HepG2 (cell line): ENCODE data around the gene BIRC7. TPM values are rescaled to one million over a fixed set of nuclear protein-coding genes. Genes with fewer than 3 reads are reported as not detected.

Source experiments
- ATAC-seq: fragments of 200-7000 bp; cut with Tn5 transposase; 3 replicates; pipeline ENCODE4 v1.9.1; 2020; ENCODE audit warnings: mild to moderate bottlenecking, moderate library complexity
- BruUV-seq: library from RNA; stranded (reverse); fragments of 400-500 nt; replicated peaks from 2 replicates; lab custom pipeline; 2021; lab: Mats Ljungman, UMichigan
- CTCF ChIA-PET: fragments of 300-600 bp; formaldehyde crosslinking; extraction: SDS; loops from one replicate; lab custom pipeline; 2021; ENCODE audit warnings: low total read pairs, inconsistent platforms, low intra/inter-chr PET ratio; lab: Yijun Ruan, JAX
- POLR2A ChIA-PET: fragments of 350-600 bp; sonication (Branson Sonifier 250); formaldehyde crosslinking; loops from one replicate; lab custom pipeline; 2020; ENCODE audit warnings: antibody characterized with exemption, inconsistent platforms; lab: Yijun Ruan, JAX
- DNase-seq: peaks from one replicate; pipeline ENCODE4 v3.0.0-alpha.2; 2015; ENCODE audit warnings: low spot score
- FAIRE-seq: peaks from 3 replicates; lab custom pipeline; 2011; peaks lifted over from hg19 to GRCh38; lab: Jason Lieb, UNC
- H2AFZ ChIP-seq: one replicate; pipeline ENCODE4 v1.6.1; 2011; ENCODE audit warnings: low read length, inconsistent platforms
- H3K27ac ChIP-seq: fragments of 300-600 bp; 3 replicates; pipeline ENCODE4 v1.8.0; 2011; ENCODE audit warnings: mixed run types, mild to moderate bottlenecking, mixed read lengths, low read length, inconsistent platforms; ENCODE audit not compliant: insufficient read depth; ENCODE audit errors: extremely low read length
- H3K27me3 ChIP-seq, 2 experiments: fragments of 200-600 bp in 1 of 2; 2 replicates in 1 of 2; 3 replicates in 1 of 2; pipeline versions ENCODE4 v1.6.0 to v1.8.0; 2011; ENCODE audit warnings: low read length in 2 of 2, mild to moderate bottlenecking in 2 of 2, moderate library complexity in 2 of 2, inconsistent platforms in 1 of 2; ENCODE audit not compliant: insufficient read depth in 2 of 2, control insufficient read depth in 1 of 2
- H3K36me3 ChIP-seq, 2 experiments: fragments of 200-600 bp in 1 of 2; replicated peaks in 1 of 2; 2 replicates in 1 of 2; 3 replicates in 1 of 2; pipeline versions ENCODE4 v1.5.1 to v1.8.0; 2011; ENCODE audit warnings: low read length in 2 of 2, inconsistent platforms in 1 of 2; ENCODE audit not compliant: insufficient read depth in 2 of 2, control insufficient read depth in 1 of 2
- H3K4me1 ChIP-seq: 2 replicates; pipeline ENCODE4 v1.5.1; 2012; ENCODE audit warnings: low read length, inconsistent platforms; ENCODE audit not compliant: insufficient read depth
- H3K4me2 ChIP-seq: 2 replicates; pipeline ENCODE4 v1.6.0; 2011; ENCODE audit warnings: low read depth, low read length, inconsistent platforms
- H3K4me3 ChIP-seq, 3 experiments: fragments of 200-600 bp in 1 of 3; sonication (generic), shearing (Covaris generic) in 1 of 3; replicated peaks in 1 of 3; 2 replicates each; pipeline ENCODE4 v1.5.1; 2011 to 2016; ENCODE audit warnings: low read length in 3 of 3, inconsistent platforms in 2 of 3, low read depth in 2 of 3, mild to moderate bottlenecking in 2 of 3, control low read depth in 1 of 3, mixed read lengths in 1 of 3; ENCODE audit not compliant: insufficient read depth in 1 of 3
- H3K79me2 ChIP-seq: one replicate; pipeline ENCODE4 v1.6.1; 2011; ENCODE audit warnings: low read length, inconsistent platforms; ENCODE audit not compliant: insufficient read depth
- H3K9ac ChIP-seq: 2 replicates; pipeline ENCODE4 v1.6.0; 2011; ENCODE audit warnings: mild to moderate bottlenecking, low read depth, low read length, inconsistent platforms; ENCODE audit not compliant: insufficient read depth
- H3K9me3 ChIP-seq: 2 replicates; pipeline ENCODE4 v1.5.1; 2012; ENCODE audit warnings: mild to moderate bottlenecking, low read length
- H4K20me1 ChIP-seq: 2 replicates; pipeline ENCODE4 v1.6.0; 2011; ENCODE audit warnings: inconsistent platforms, mild to moderate bottlenecking, low read length, moderate library complexity; ENCODE audit not compliant: insufficient read depth
- AGO2 ChIP-seq: fragments of 200-400 bp; formaldehyde crosslinking; optimal IDR thresholded peaks from 2 replicates; pipeline ENCODE3; 2017; ENCODE audit warnings: mild to moderate bottlenecking, low read depth, low read length, moderate library complexity
- AHR ChIP-seq: IDR thresholded peaks from 2 replicates; pipeline ENCODE4 v1.6.1; 2018; ENCODE audit warnings: missing genetic modification reagents, missing compliant biosample characterization
- EED ChIP-seq: sonication (generic); formaldehyde crosslinking; IDR thresholded peaks from 2 replicates; pipeline ENCODE4 v1.5.0; 2020; ENCODE audit warnings: mild to moderate bottlenecking, missing genetic modification reagents
- FOXO4 ChIP-seq: sonication (generic); formaldehyde crosslinking; conservative IDR thresholded peaks from 2 replicates; pipeline ENCODE4 v1.8.1; 2023; ENCODE audit warnings: missing genetic modification reagents
- HNRNPLL ChIP-seq: fragments of 200-400 bp; formaldehyde crosslinking; IDR thresholded peaks from 2 replicates; pipeline ENCODE4 v1.6.1; 2017; ENCODE audit warnings: mild to moderate bottlenecking, low read depth, low read length; ENCODE audit not compliant: poor library complexity, severe bottlenecking
- NPAS2 ChIP-seq: sonication (generic); formaldehyde crosslinking; IDR thresholded peaks from 2 replicates; pipeline ENCODE4 v1.8.0; 2022; ENCODE audit warnings: mild to moderate bottlenecking, missing genetic modification reagents, borderline replicate concordance
- RBFOX2 ChIP-seq: fragments of 200-400 bp; formaldehyde crosslinking; IDR thresholded peaks from 2 replicates; pipeline ENCODE4 v1.6.1; 2017; ENCODE audit warnings: low read depth, mild to moderate bottlenecking, low read length
- REXO4 ChIP-seq: sonication (generic); formaldehyde crosslinking; IDR thresholded peaks from 2 replicates; pipeline ENCODE4 v1.8.0; 2022; ENCODE audit warnings: missing genetic modification reagents, mild to moderate bottlenecking, borderline replicate concordance
- TERF1 ChIP-seq: sonication (generic); formaldehyde crosslinking; IDR thresholded peaks from 2 replicates; pipeline ENCODE4 v1.8.0; 2022; ENCODE audit warnings: mild to moderate bottlenecking, missing genetic modification reagents, moderate library complexity
- XBP1 ChIP-seq: sonication (generic); formaldehyde crosslinking; IDR thresholded peaks from 2 replicates; pipeline ENCODE4 v1.5.0; 2020; ENCODE audit warnings: missing genetic modification reagents
- XRCC5 ChIP-seq: fragments of 200-400 bp; formaldehyde crosslinking; optimal IDR thresholded peaks from 2 replicates; pipeline ENCODE3; 2017; ENCODE audit warnings: mild to moderate bottlenecking, low read length
- ZNF343 ChIP-seq: sonication (generic); formaldehyde crosslinking; IDR thresholded peaks from 2 replicates; pipeline ENCODE4 v1.4.0; 2020; ENCODE audit warnings: mild to moderate bottlenecking, missing genetic modification reagents
- ZSCAN9 ChIP-seq: IDR thresholded peaks from 2 replicates; pipeline ENCODE4 v1.6.1; 2016; ENCODE audit warnings: borderline replicate concordance
- WGBS: methylation state at CpG from one replicate; pipeline ENCODE4 v1.1.6; 2017; ENCODE audit warnings: low lambda C conversion rate; 5-methylcytosine and 5-hydroxymethylcytosine counted together
- in situ Hi-C: cut with HindIII; loops from 2 replicates; pipeline ENCODE4 v1.10.0; 2017; ENCODE audit warnings: low pct_unique_long_range_greater_than_20kb; ENCODE audit not compliant: extremely low pct_ligation_motif_present
- intact Hi-C: fragments of 100-400 bp; cut with micrococcal nuclease; formaldehyde crosslinking; loops from one replicate; pipeline ENCODE4 v1.10.0; 2022; ENCODE audit not compliant: unreplicated experiment
- polyA plus RNA-seq, 8 experiments: library from polyadenylated mRNA; depleted of rRNA in 3 of 8; stranded (reverse) in 7 of 8; unstranded in 1 of 8; fragments of >200 nt; fragmentation: Illumina TruSeq in 4 of 8; extraction: Trizol in 4 of 8; gene quantifications; 2 replicates each; pipeline versions ENCODE4 v1.2.1 to v1.2.3, GENCODE V29; 2011 to 2016; ENCODE audit warnings: low read depth in 4 of 8, missing spikeins in 1 of 8, mixed read lengths in 1 of 8; ENCODE audit not compliant: insufficient read depth in 1 of 8
- total RNA-seq, 5 experiments: library from RNA; depleted of rRNA; stranded (reverse); fragments of >200 nt; fragmentation: Illumina TruSeq; extraction: Trizol; gene quantifications; 2 replicates each; pipeline ENCODE4 v1.2.3, GENCODE V29; 2016; ENCODE audit warnings: low read depth in 1 of 5

BIRC7 gene
- total and polyA plus RNA-seq, 2 of the 13 experiments (the other 11 are each of a cell fraction or from before 2014, with no cell fraction given), result 0.27 to 5.1 TPM

GRCh38 chr20:63277466-63278272 is 42.0 kb downstream of the BIRC7 start:
- Histone ChIP-seq H2AFZ (no peak overlapping the region), H3K4me1 (peaks cover 13% of the 10 kb centered on the region), H3K27ac (no peak overlapping the region), H3K9me3 (no peaks in the 10 kb centered on the region), H4K20me1 (peaks cover 33% of the 10 kb centered on the region), H3K9ac (no peak overlapping the region), H3K4me3 (no peak overlapping the region), H3K4me2 (no peak overlapping the region), H3K36me3 (peaks cover 50 to 72% of the 10 kb centered on the region in 2 experiments), H3K79me2 (peaks cover 41% of the 10 kb centered on the region), H3K27me3 (no peaks in the 10 kb centered on the region; a peak in 1 of 5 replicates)
- no TSS peak for BruUV-seq
- FAIRE-seq (no peak), ATAC-seq (no peak), DNase-seq (no peak)
- 97% methylated on average over 30 of the region's 30 CpGs for WGBS
- ChIA-PET CTCF (no interaction called here), POLR2A (no interaction called here)
- TF ChIP-seq NPAS2 (no peak), XBP1 (CRISPR knock-in tag) (no peak), ZNF343 (no peak), HNRNPLL (peak; percentile 32), RBFOX2 (peak; percentile 29), FOXO4 (CRISPR knock-in tag) (0 out of 2 replicates have a peak, but pooled peaks have one; percentile 57), EED (CRISPR knock-in tag) (0 out of 2 replicates have a peak, but pooled peaks have one; percentile 46), REXO4 (CRISPR knock-in tag) (0 out of 2 replicates have a peak, but pooled peaks have one; percentile 62), TERF1 (0 out of 2 replicates have a peak, but pooled peaks have one; percentile 74), AGO2 (peak; percentile 51), AHR (CRISPR knock-in tag) (no peak), ZSCAN9 (CRISPR knock-in tag) (no peak), XRCC5 (no peak)
- in situ Hi-C loops, result no loop called here
- intact Hi-C loops, result no loop called here
